ENCODE data around the gene RBM20. TPM values are rescaled to one million over a fixed set of nuclear protein-coding genes. Genes with fewer than 3 reads are reported as not detected.
A peak's percentile ranks its signal among the peaks of the same experiment; 100 is the strongest.
"Not testable (repeated sequence)": the region's sequence is repeated elsewhere in the genome, so short reads cannot be mapped to it uniquely, and the experiment has no call there.

The RBM20 gene
- total RNA-seq, 1 donor: 1.0 TPM

GRCh38 chr10:110865186-110865808 lies 221.2 kb downstream of the RBM20 start:
- Histone ChIP-seq H3K9me3 (ENCODE audit: low read depth, low read length) (no peaks in the 10 kb centered on the region), H3K4me3 (ENCODE audit: low read length) (no peak overlapping the region), H3K27me3 (ENCODE audit: insufficient read depth, low read length) (no peaks in the 10 kb centered on the region), H3K4me1 (ENCODE audit: insufficient read depth, low read length) (peaks cover 100% of the 10 kb centered on the region)

GRCh38 chr10:110865809-110866482 lies 221.8 kb downstream of the RBM20 start:
- Histone ChIP-seq H3K9me3 (ENCODE audit: low read depth, low read length) (no peaks in the 10 kb centered on the region), H3K4me1 (ENCODE audit: insufficient read depth, low read length) (peaks cover 100% of the 10 kb centered on the region), H3K27me3 (ENCODE audit: insufficient read depth, low read length) (no peaks in the 10 kb centered on the region), H3K4me3 (ENCODE audit: low read length) (no peak overlapping the region)

DNA sequence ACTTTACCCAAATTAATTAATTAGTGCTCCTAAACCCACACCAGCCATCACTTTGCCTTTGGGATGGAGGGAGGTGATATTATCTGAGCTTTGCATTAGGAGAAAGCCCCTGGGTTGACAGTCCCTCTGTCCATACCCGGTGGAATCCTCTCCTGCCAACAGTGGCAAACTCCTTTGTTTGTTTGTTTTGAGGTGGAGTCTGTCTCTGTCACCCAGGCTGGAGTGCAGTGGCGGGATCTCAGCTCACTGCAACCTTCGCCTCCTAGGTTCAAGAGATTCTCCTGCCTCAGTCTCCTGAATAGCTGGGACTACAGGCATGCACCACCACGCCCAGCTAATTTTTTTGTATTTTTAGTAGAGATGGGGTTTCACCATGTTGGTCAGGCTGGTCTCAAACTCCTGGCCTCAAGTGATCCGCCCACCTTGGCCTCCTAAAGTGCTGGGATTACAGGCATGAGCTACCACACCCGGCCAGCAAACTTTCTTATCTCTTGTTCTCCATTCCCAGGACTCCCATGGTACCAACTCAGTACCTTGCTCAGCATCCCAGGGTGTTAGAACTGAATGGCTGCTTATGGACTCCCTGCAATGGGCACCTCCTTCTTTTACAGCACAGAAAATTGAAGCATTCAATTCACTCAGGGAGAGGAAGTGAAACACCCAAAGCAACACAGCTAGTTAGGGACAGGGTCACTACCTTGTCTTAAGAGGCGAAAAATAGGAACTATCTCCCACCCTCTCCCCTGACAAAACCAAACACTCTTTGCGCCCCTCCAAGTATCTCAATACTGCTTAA lies 223.1 kb downstream of the RBM20 start:
- not testable (repeated sequence) for H3K9me3 ChIP-seq (ENCODE audit: low read depth, low read length); H3K4me3 ChIP-seq (ENCODE audit: low read length); H3K27me3 ChIP-seq (ENCODE audit: insufficient read depth, low read length)
- H3K4me1 ChIP-seq (ENCODE audit: insufficient read depth, low read length): peaks cover 92% of the 10 kb centered on the region

GRCh38 chr10:110867807-110868465 lies 223.8 kb downstream of the RBM20 start:
- Histone ChIP-seq H3K27me3 (ENCODE audit: insufficient read depth, low read length) (no peaks in the 10 kb centered on the region), H3K4me1 (ENCODE audit: insufficient read depth, low read length) (peaks cover 85% of the 10 kb centered on the region), H3K9me3 (ENCODE audit: low read depth, low read length) (no peaks in the 10 kb centered on the region), H3K4me3 (ENCODE audit: low read length) (no peak overlapping the region)

DNA sequence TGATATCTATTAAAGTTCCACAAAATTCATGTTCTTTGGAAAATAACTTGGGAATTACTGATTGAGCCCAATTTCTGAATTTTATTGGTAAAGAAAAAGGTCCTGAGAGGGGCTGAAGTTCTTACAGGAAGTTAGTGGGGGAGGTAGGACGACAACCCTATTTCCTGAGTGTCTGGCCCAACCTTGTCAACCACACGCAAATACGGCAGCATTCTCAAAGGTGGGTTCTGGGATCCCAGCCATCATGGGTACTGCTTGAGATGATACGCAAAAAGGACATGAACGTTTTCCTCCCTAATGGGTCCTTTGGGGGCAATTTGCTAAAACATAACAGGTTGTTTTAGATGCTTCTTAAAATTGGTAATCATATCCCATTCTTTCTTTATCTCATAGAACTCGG lies 224.8 kb downstream of the RBM20 start:
- H3K4me3 ChIP-seq (ENCODE audit: low read length): no peak overlapping the region

GRCh38 chr10:110870823-110871297 lies 226.7 kb downstream of the RBM20 start:
- Histone ChIP-seq H3K4me1 (ENCODE audit: insufficient read depth, low read length) (peaks cover 60% of the 10 kb centered on the region), H3K9me3 (ENCODE audit: low read depth, low read length) (no peaks in the 10 kb centered on the region), H3K4me3 (ENCODE audit: low read length) (peak overlapping the region; percentile 84), H3K27me3 (ENCODE audit: insufficient read depth, low read length) (no peaks in the 10 kb centered on the region)

More for the DNA sequence above, 224.8 kb downstream of the RBM20 start:
- H3K27me3 ChIP-seq (ENCODE audit: insufficient read depth, low read length): no peaks in the 10 kb centered on the region
- H3K4me1 ChIP-seq (ENCODE audit: insufficient read depth, low read length): peaks cover 77% of the 10 kb centered on the region
- H3K9me3 ChIP-seq (ENCODE audit: low read depth, low read length): no peaks in the 10 kb centered on the region

GRCh38 chr10:110871298-110872084 lies 227.4 kb downstream of the RBM20 start, which contains the start of gene PDCD4:
Gene PDCD4 (plus strand): TSS chr10:110871928. CDS start chr10:110876028, 4,100 bp downstream.
- Histone ChIP-seq H3K4me3 (ENCODE audit: low read length) (peak within 1 kb of the TSS; percentile 84), H3K27me3 (ENCODE audit: insufficient read depth, low read length) (no peaks in the 10 kb centered on the region)

GRCh38 chr10:110872145-110872983 lies 228.2 kb downstream of the RBM20 start:
- Histone ChIP-seq H3K27me3 (ENCODE audit: insufficient read depth, low read length) (no peaks in the 10 kb centered on the region), H3K4me1 (ENCODE audit: insufficient read depth, low read length) (peaks cover 48% of the 10 kb centered on the region), H3K4me3 (ENCODE audit: low read length) (peak overlapping the region; percentile 84), H3K9me3 (ENCODE audit: low read depth, low read length) (no peaks in the 10 kb centered on the region)

More at GRCh38 chr10:110871298-110872084, 227.4 kb downstream of the RBM20 start, which contains the start of gene PDCD4:
- Histone ChIP-seq H3K9me3 (ENCODE audit: low read depth, low read length) (no peaks in the 10 kb centered on the region), H3K4me1 (ENCODE audit: insufficient read depth, low read length) (peaks cover 57% of the 10 kb centered on the region)

DNA sequence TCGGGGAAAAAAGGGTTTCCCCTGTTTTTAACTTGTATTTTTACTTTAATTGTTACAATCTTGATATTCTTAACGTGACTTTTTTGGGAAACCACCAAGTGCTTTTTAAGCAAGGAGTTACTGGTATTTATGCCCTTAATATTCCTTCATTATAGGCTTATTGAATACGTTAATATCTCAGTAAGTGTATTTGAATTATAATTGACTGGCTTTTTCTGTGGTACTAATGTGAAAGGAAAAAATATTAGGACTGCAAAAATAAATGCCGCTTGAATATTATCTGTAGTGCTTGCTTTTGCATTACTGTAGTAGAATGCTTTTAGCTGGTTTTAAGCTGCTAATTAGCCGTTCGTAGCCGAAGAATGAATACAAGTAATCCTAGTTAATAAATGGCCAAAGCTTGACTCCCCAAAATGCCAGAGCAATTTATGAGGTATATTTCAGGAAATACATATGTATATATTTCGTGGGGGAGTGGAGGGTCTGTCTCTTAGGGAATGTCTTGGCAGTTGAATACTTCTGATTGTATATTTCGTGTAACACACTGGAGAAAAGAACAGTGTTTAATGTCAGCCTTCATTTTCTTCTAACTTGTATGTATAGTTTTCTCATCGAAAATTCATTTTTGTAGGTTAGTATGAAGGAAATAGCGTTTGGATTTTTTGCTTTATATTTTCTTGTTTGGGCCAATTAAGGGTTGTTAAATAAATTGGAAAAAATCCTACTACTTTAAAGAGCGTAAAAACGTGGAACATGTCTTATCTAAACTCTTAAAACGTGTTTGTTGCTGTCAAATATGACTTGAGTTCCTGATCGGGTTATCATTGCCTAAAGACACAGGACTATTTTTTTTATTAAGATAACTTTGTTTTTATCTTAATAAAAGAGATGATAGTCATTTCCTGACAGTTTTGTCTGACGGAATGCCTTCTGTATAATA lies 229.1 kb downstream of the RBM20 start:
- Histone ChIP-seq H3K4me1 (ENCODE audit: insufficient read depth, low read length) (peaks cover 39% of the 10 kb centered on the region), H3K27me3 (ENCODE audit: insufficient read depth, low read length) (no peaks in the 10 kb centered on the region), H3K4me3 (ENCODE audit: low read length) (peak overlapping the region; percentile 84), H3K9me3 (ENCODE audit: low read depth, low read length) (no peaks in the 10 kb centered on the region)

DNA sequence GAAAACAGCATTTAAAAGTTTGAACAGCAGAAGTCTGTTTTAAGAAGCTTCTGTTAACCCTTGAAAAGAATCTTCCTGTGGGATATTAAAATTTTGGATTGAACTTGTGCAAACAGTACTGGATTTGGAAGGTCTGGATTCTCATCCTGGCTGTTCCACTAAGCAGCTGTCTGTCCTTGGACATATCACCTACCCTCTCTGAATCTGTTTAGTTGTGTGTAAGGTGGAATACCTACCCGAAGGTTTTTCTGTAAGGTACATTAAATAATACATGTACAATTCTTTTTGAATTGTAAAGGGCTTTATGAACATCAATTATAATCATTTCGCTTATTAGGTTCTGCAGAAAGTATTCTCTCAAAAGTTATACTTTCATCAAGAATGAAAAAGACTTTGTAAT lies 229.8 kb downstream of the RBM20 start:
- Histone ChIP-seq H3K9me3 (ENCODE audit: low read depth, low read length) (no peaks in the 10 kb centered on the region), H3K4me3 (ENCODE audit: low read length) (peak overlapping the region; percentile 84), H3K4me1 (ENCODE audit: insufficient read depth, low read length) (peaks cover 32% of the 10 kb centered on the region), H3K27me3 (ENCODE audit: insufficient read depth, low read length) (no peaks in the 10 kb centered on the region)

GRCh38 chr10:110876000-110876399 lies 231.9 kb downstream of the RBM20 start:
- H3K4me1 ChIP-seq (ENCODE audit: insufficient read depth, low read length): peaks cover 12% of the 10 kb centered on the region
- no peaks in the 10 kb centered on the region for H3K9me3 ChIP-seq (ENCODE audit: low read depth, low read length)
- H3K27me3 ChIP-seq (ENCODE audit: insufficient read depth, low read length): no peaks in the 10 kb centered on the region
- H3K4me3 ChIP-seq (ENCODE audit: low read length): no peak overlapping the region

GRCh38 chr10:110876788-110877187 lies 232.7 kb downstream of the RBM20 start:
- Histone ChIP-seq H3K4me1 (ENCODE audit: insufficient read depth, low read length) (peaks cover 7% of the 10 kb centered on the region), H3K9me3 (ENCODE audit: low read depth, low read length) (no peaks in the 10 kb centered on the region), H3K27me3 (ENCODE audit: insufficient read depth, low read length) (no peaks in the 10 kb centered on the region), H3K4me3 (ENCODE audit: low read length) (no peak overlapping the region)
